Peyer's patch (tissue), 4 donors: Measurements from ENCODE around the gene IGFBP1.

Source experiments
- POLR2A ChIP-seq, 2 donors: fragments of 450-650 bp; IDR thresholded peaks; one replicate each; pipeline ENCODE4 v1.5.1; 2017; ENCODE audit warnings: antibody characterized with exemption in 2 of 2, mild to moderate bottlenecking in 2 of 2, moderate library complexity in 2 of 2
- TF ChIP-seq, protein P1 (sequence below), 6 experiments: fragments of 450-650 bp in 4 of 6; fragments of 200-600 bp in 2 of 6; sonication (generic) in 1 of 6; IDR thresholded peaks; one replicate each; pipeline ENCODE4 v1.5.1; 2017 to 2019; ENCODE audit warnings: antibody characterized with exemption in 6 of 6, mild to moderate bottlenecking in 3 of 6, moderate library complexity in 1 of 6

DNA sequence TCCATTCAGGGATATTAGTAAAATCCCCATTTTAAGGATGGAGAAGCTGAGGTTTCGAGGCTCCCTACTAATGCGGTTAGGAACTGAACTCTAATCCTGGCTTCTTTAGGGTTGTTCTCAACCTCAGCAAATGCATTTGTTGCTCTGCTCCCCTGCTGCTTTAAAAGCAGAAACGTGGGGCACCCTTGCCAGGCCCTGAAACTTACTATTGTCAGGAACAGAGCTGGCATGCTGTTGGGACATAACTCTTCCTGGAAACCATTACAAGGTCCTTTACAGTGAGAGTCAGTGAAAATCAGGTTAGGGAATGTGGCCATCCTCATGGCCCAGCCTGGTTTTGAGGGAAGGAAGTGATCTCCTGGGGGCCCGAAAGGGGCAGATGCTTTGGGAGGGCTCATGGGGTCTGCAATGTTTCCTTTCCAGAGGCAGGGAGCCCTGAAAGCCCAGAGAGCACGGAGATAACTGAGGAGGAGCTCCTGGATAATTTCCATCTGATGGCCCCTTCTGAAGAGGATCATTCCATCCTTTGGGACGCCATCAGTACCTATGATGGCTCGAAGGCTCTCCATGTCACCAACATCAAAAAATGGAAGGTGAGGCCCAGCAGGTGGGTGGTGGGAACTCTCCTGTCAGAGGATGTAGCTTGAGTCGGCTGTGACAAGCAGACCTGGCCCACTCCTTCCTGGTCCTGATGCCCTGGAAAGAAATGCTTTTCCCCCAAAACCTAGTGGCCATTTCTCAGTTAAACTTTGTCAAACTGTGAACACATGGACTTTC lies 2.0 kb downstream of the IGFBP1 start:
- TF ChIP-seq, protein P1, sequence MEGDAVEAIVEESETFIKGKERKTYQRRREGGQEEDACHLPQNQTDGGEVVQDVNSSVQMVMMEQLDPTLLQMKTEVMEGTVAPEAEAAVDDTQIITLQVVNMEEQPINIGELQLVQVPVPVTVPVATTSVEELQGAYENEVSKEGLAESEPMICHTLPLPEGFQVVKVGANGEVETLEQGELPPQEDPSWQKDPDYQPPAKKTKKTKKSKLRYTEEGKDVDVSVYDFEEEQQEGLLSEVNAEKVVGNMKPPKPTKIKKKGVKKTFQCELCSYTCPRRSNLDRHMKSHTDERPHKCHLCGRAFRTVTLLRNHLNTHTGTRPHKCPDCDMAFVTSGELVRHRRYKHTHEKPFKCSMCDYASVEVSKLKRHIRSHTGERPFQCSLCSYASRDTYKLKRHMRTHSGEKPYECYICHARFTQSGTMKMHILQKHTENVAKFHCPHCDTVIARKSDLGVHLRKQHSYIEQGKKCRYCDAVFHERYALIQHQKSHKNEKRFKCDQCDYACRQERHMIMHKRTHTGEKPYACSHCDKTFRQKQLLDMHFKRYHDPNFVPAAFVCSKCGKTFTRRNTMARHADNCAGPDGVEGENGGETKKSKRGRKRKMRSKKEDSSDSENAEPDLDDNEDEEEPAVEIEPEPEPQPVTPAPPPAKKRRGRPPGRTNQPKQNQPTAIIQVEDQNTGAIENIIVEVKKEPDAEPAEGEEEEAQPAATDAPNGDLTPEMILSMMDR (IDR thresholded peaks at IDR 0.05): no peak
- TF ChIP-seq POLR2A (IDR thresholded peaks at IDR 0.05): no peak
